Left hindlimb (tissue), 1 donor: ENCODE results near the gene PARD3.

Experiments
- DNase-seq: peaks from one replicate; pipeline ENCODE4 v3.0.0-alpha.2; 2018

The PARD3 gene

GRCh38 chr10:34135515-34135914, 679.6 kb downstream of the PARD3 start:
- DNase-seq, result no peak

- no peak for DNase-seq
Observed at GRCh38 chr10:34134602-34135001, 680.5 kb downstream of the PARD3 start.

- DNase-seq, result no peak
Observed at GRCh38 chr10:34133406-34133805, 681.7 kb downstream of the PARD3 start.

GRCh38 chr10:34131152-34131551, 683.9 kb downstream of the PARD3 start:
- no peak for DNase-seq

- DNase-seq, result no peak
Observed at GRCh38 chr10:34127676-34128075, 687.4 kb downstream of the PARD3 start.

- DNase-seq, result no peak
Observed at GRCh38 chr10:34126371-34127151, 688.5 kb downstream of the PARD3 start.

GRCh38 chr10:34125702-34126101, 689.4 kb downstream of the PARD3 start:
- no peak for DNase-seq

GRCh38 chr10:34124522-34125035, 690.5 kb downstream of the PARD3 start:
- no peak for DNase-seq

- no peak for DNase-seq
Observed at GRCh38 chr10:34121781-34122622, 693.1 kb downstream of the PARD3 start.

GRCh38 chr10:34121125-34121753, 693.9 kb downstream of the PARD3 start:
- no peak for DNase-seq

GRCh38 chr10:34119456-34119855, 695.6 kb downstream of the PARD3 start:
- no peak for DNase-seq

- peak; percentile 49 for DNase-seq
Observed at GRCh38 chr10:34116681-34117271, 698.3 kb downstream of the PARD3 start.

GRCh38 chr10:34116220-34116641, 698.9 kb downstream of the PARD3 start:
- DNase-seq, result no peak

DNA sequence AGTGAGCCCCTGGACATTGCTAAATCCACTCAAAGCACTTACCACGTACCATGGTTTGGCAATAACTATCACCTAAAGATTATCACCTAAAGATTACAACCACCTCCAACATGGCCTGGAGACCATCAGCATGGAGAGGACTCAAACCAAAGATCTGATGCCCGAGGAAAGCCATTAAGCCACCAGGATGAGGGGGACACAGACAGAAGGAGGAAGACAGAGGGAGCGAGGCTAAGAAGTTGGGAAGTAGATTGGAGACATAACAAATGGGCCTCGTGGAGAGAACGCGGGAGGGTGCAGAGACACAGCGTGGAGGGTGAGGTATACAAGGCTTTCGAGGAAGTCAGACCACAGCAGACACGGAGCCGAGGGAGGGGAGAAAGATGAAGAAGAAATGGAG, 700.2 kb downstream of the PARD3 start:
- DNase-seq, result no peak

DNA sequence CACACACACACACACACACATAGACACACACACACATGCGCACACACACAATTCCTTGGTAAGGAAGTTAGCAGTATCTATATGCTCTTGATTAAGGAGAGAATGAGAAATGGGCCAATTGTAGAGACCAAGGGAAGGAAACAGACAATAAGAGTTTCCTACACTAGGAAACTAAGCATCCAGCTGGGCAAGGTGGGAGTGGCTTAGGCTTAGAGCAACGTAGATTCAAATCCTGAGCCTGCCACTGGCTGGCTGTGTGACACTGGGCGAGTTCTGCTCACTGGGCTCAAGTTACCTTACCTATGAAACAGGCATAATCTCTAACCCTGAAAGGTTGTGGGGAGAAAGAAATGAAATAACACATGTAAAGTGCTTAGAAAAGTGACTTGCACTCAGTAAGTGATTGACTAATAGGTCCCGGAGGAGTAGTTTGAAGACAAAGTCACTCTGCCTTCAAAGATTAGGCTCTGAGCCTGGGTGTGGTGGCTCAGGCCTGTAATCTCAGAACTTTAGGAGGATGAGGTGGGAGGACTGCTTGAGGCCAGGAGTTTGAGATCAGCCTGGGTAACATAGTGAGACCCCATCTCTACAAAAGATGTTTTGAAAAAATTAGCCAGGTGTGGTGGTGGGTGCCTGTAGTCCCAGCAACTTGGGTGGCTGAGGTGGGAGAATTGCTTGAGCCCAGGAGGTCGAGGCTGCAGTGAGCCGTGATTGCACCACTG, 701.4 kb downstream of the PARD3 start:
- DNase-seq, result no peak

DNA sequence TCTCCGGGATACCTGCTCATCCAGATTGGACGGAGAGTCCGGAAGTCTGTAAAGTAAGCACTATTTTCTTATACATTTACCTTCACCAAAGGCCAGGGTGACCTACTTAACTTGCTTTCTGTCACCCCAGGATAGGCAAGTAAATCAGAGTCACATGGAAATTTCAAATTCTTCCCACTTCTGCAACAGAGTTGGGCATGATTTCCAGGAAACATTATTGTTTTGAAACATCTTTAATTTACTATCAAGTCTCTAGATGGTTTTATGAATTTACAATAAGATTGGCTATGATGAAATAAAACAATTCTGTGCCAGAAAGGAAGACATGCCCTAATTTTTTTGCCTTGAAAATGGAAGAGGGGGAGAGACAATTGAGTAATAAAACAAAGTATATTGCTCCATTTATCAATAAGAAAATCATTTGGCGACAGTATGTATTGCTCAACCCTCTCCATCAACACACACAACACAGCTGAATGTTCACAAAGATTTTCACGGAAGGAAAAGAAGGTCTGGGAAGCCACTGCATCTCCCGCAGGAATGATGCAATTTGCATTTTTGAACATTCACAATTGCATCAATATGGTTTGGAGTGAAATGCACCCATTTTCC, 702.8 kb downstream of the PARD3 start:
- DNase-seq, result no peak

- DNase-seq, result no peak
Observed at GRCh38 chr10:34111179-34111578, 703.9 kb downstream of the PARD3 start.

GRCh38 chr10:34109952-34110702, 705.0 kb downstream of the PARD3 start:
- DNase-seq, result no peak

DNA sequence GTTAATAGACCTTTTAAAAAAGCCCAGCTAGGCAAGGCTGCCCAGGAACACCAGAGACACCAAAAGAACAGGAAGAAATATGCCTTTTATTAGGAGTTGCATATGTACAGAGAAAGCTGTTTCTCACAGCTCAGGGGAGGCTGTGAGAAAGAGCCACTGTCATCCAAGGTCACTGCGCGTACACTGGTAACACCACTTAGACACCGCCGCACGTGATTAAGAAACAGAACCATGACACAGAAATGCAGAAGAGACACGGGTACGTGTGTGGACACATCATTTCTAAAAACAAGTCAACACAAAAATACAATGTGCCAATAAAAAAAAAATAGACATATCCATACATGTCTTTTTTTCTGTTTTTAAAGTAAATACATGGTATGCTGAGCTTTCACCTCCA, 705.6 kb downstream of the PARD3 start:
- no peak for DNase-seq

DNA sequence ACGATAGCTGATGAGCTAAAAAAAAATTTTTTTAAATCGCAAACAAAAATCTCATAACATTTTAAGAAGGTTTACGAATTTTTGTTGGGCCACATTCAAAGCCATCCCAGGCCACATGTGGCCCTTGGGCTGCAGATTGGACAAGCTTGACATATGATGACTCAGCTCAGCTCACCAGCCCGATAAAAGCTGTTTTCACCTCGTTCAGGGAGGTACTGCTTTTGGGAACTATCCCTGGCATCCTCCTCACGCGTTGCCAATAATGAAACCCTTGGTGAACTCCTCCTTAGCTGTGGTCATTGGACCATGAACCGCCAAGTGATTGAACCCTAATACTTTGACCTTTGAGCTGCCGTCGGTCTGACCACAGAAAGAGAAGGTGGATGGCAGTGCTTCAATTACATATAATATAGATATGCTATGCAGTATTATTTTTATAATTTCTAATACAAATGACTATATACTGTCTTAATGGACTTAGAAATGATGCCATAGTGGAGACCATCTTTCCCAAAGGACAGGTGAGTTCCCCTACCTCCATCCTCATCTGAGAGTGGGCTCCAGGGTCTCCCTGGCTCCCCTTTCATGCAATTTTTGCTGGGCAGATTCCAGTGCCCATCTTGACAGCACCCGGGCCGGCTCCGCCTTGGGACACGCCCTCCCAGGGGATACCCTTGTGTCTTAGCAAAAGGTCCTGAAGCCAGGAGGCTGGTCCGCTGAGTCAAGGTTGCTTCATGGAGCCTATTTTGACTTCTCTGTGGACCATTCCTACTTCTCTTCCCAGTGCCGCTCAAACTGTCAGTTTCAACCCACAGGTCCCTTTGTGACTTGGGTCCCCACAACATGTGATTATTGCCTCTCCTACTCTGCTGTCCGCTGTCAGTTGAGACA, 707.2 kb downstream of the PARD3 start:
- no peak for DNase-seq
